ENCODE results near the gene CCDC24.

DNA sequence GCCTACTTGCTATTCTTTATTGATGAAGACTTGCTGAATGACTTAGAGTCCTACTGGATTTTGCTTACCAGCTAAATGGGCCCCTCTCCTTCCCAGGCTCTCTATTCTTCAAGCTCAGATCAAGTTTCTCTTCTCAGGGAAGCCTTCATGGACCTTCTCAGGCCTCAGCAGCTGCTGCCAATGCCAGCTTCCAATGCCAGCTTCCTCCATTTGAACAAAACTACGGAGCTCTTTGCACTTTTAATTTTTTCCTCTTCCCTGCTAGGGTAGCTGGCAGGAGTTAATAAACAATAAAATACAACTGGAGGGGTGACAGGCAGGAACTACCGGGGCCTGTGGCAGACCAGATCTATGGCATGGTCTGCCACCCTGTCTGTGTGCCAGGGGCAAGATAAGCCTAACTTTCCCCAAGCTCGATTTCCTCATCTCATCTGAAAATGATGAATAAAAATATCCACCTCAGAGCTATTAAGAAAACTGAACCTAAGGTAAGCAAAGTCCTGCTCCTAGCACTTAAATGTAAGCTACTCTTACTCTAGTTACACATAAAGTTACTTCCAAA lies 45.6 kb upstream of the CCDC24 start:
- TF ChIP-seq YY1 (IDR thresholded peaks at IDR 0.05; ENCODE audit: insufficient read depth, insufficient replicate concordance, low read depth, low read length) (no peak), HCFC1 (IDR thresholded peaks at IDR 0.05; ENCODE audit: low read depth, low read length) (no peak), SAFB2 (CRISPR knock-in tag; IDR thresholded peaks at IDR 0.05; ENCODE audit: borderline replicate concordance, low read depth) (no peak), RFX5 (IDR thresholded peaks at IDR 0.05; ENCODE audit: low read depth, low read length) (no peak), NCOR1 (IDR thresholded peaks at IDR 0.05; ENCODE audit: borderline replicate concordance, low read length) (no peak), ZBTB3 (CRISPR knock-in tag; IDR thresholded peaks at IDR 0.05; ENCODE audit: borderline replicate concordance, low read depth) (no peak), ZNF124 (CRISPR knock-in tag; IDR thresholded peaks at IDR 0.05) (no peak), ZNF550 (CRISPR knock-in tag; IDR thresholded peaks at IDR 0.05; ENCODE audit: borderline replicate concordance) (no peak), NCOA5 (CRISPR knock-in tag; IDR thresholded peaks at IDR 0.05) (no peak), EED (CRISPR knock-in tag; IDR thresholded peaks at IDR 0.05) (no peak), SP1 (IDR thresholded peaks at IDR 0.05) (no peak), SP1 (CRISPR knock-in tag; IDR thresholded peaks at IDR 0.05) (no peak)
- TF ChIP-seq, protein P1, sequence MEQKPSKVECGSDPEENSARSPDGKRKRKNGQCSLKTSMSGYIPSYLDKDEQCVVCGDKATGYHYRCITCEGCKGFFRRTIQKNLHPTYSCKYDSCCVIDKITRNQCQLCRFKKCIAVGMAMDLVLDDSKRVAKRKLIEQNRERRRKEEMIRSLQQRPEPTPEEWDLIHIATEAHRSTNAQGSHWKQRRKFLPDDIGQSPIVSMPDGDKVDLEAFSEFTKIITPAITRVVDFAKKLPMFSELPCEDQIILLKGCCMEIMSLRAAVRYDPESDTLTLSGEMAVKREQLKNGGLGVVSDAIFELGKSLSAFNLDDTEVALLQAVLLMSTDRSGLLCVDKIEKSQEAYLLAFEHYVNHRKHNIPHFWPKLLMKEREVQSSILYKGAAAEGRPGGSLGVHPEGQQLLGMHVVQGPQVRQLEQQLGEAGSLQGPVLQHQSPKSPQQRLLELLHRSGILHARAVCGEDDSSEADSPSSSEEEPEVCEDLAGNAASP (CRISPR knock-in tag; IDR thresholded peaks at IDR 0.05; ENCODE audit: borderline replicate concordance): no peak

All from HepG2 (cell line).